ENCODE measurements around the gene UNC50.

Gene UNC50, protein sequence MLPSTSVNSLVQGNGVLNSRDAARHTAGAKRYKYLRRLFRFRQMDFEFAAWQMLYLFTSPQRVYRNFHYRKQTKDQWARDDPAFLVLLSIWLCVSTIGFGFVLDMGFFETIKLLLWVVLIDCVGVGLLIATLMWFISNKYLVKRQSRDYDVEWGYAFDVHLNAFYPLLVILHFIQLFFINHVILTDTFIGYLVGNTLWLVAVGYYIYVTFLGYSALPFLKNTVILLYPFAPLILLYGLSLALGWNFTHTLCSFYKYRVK

GRCh38 chr2:98608116-98608961 is at the start of gene UNC50, which contains the start of gene COA5:
TSS of gene UNC50 (plus strand) at chr2:98608589. CDS start at chr2:98609760, 1,171 bp downstream.
TSS of gene COA5 (minus strand) at chr2:98608512. CDS start at chr2:98608405, 107 bp downstream.
- H3K4me3 ChIP-seq (IDR thresholded peaks at IDR 0.05; ENCODE audit: insufficient read depth, low read depth, low read length) = peak within 1 kb of the TSS; percentile 87
- H3K79me2 ChIP-seq (ENCODE audit: insufficient read depth, low read depth) = peaks cover 23% of the 10 kb centered on the region
- H3K27ac ChIP-seq = peak within 1 kb of the TSS; percentile 76
- H3K36me3 ChIP-seq (ENCODE audit: insufficient read depth) = no peaks in the 10 kb centered on the region
- peak within 1 kb of the TSS; percentile 95 for H3K4me2 ChIP-seq
- peaks cover 22% of the 10 kb centered on the region for H3K4me1 ChIP-seq (ENCODE audit: low read depth, poor library complexity, severe bottlenecking)
- H3K27me3 ChIP-seq (ENCODE audit: insufficient read depth, low read depth) = no peaks in the 10 kb centered on the region
- no peaks in the 10 kb centered on the region for H4K20me1 ChIP-seq (ENCODE audit: insufficient read depth)
- peak within 1 kb of the TSS; percentile 98 for H2AFZ ChIP-seq (ENCODE audit: low read depth)
- TF ChIP-seq CTCF (conservative IDR thresholded peaks at IDR 0.05; ENCODE audit: low read depth, low read length) = no peak
- H3K9ac ChIP-seq = peak within 1 kb of the TSS; percentile 93

DNA sequence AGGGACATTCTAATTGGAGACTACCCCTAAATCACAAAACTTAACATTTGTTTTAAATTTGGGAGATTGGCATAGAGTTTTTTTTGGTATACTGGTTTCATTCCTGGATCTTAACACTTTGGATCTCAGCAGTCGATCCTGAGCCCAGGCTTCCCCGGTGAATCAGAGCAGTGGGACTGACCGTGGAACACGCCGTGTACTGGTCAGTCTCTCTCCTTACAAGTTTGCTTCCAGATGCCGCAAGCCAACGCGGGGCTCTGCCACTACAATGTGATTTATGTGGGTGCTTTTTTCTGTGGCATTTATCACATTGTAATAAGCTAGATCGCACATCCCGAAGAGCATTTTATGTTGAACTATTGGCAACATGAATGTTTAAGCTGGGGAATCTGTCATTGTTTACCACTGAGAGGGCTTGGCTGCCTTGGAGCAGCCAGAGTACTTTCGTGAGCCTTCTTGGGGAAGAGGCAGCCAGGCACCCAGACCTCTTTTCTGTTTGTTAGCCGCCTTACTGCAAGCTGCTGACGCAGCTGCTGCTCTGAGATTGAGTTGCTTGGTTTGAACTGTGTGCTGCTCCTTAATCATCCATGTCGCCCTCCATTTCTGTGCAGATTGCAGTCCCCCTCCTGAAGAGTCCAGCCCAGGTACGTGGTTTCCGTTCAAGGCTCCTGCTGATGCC is 49.4 kb upstream of the UNC50 start:
- Histone ChIP-seq H3K4me1 (ENCODE audit: low read depth, poor library complexity, severe bottlenecking) (no peaks in the 10 kb centered on the region), H4K20me1 (ENCODE audit: insufficient read depth) (no peaks in the 10 kb centered on the region), H3K9ac (no peak overlapping the region), H3K27ac (no peak overlapping the region), H3K4me3 (IDR thresholded peaks at IDR 0.05; ENCODE audit: insufficient read depth, low read depth, low read length) (no peak overlapping the region), H3K79me2 (ENCODE audit: insufficient read depth, low read depth) (no peaks in the 10 kb centered on the region), H3K27me3 (ENCODE audit: insufficient read depth, low read depth) (no peaks in the 10 kb centered on the region), H3K4me2 (no peak overlapping the region), H2AFZ (ENCODE audit: low read depth) (no peak overlapping the region), H3K36me3 (ENCODE audit: insufficient read depth) (peaks cover 9% of the 10 kb centered on the region; the same call in 1 of the 2 replicates)
- no peak for TF ChIP-seq CTCF (conservative IDR thresholded peaks at IDR 0.05; ENCODE audit: low read depth, low read length)

DNA sequence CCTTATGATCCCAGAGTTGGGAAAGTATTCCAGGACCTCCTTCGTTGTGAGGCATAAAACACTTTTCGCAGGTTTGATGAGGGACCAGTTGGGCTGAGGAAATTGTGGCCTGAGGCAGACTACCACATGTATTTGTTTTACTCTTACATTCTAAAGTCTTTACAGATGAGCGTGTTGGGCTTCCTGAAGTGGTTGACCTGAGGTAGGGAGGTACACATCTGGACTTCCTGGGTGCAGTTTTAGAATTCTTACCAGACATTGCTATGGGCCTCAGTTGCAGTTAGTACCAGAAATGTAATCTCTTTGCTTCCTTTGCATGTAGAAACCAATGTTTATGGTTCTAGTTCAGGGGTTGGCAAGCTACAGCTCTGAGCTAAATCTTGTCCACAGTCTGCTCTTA is 48.8 kb upstream of the UNC50 start:
- Histone ChIP-seq H3K4me1 (ENCODE audit: low read depth, poor library complexity, severe bottlenecking) (no peaks in the 10 kb centered on the region), H4K20me1 (ENCODE audit: insufficient read depth) (no peaks in the 10 kb centered on the region), H3K9ac (no peak overlapping the region), H3K4me2 (no peak overlapping the region), H3K4me3 (IDR thresholded peaks at IDR 0.05; ENCODE audit: insufficient read depth, low read depth, low read length) (no peak overlapping the region), H3K27ac (no peak overlapping the region), H3K36me3 (ENCODE audit: insufficient read depth) (peaks cover 9% of the 10 kb centered on the region; the same call in 1 of the 2 replicates), H2AFZ (ENCODE audit: low read depth) (no peak overlapping the region), H3K79me2 (ENCODE audit: insufficient read depth, low read depth) (no peaks in the 10 kb centered on the region), H3K27me3 (ENCODE audit: insufficient read depth, low read depth) (no peaks in the 10 kb centered on the region)
- TF ChIP-seq CTCF (conservative IDR thresholded peaks at IDR 0.05; ENCODE audit: low read depth, low read length) = no peak

GRCh38 chr2:98560256-98560771 is 48.1 kb upstream of the UNC50 start:
- Histone ChIP-seq H2AFZ (ENCODE audit: low read depth) (no peak overlapping the region), H3K4me3 (IDR thresholded peaks at IDR 0.05; ENCODE audit: insufficient read depth, low read depth, low read length) (no peak overlapping the region), H4K20me1 (ENCODE audit: insufficient read depth) (no peaks in the 10 kb centered on the region), H3K4me1 (ENCODE audit: low read depth, poor library complexity, severe bottlenecking) (no peaks in the 10 kb centered on the region), H3K79me2 (ENCODE audit: insufficient read depth, low read depth) (no peaks in the 10 kb centered on the region), H3K4me2 (no peak overlapping the region), H3K36me3 (ENCODE audit: insufficient read depth) (peaks cover 9% of the 10 kb centered on the region; the same call in 1 of the 2 replicates), H3K27me3 (ENCODE audit: insufficient read depth, low read depth) (no peaks in the 10 kb centered on the region), H3K9ac (no peak overlapping the region), H3K27ac (no peak overlapping the region)
- no peak for TF ChIP-seq CTCF (conservative IDR thresholded peaks at IDR 0.05; ENCODE audit: low read depth, low read length)

Measured in KMS-11 (cell line).